ENCODE measurements around the gene EFNA5. TPM values are rescaled to one million over a fixed set of nuclear protein-coding genes. Genes with fewer than 3 reads are reported as not detected.

EFNA5 gene
- total RNA-seq, 2 donors from 2014 or later = 6.0 to 13.5 TPM

- ATAC-seq (ENCODE audit: insufficient number of reproducible peaks, low FRiP score, low read depth) = no peak
- Histone ChIP-seq H3K27ac (peak overlapping the region in 1 of 2 donors; percentile 35), H3K4me3 (no peak overlapping the region), H3K27me3 (replicated peaks; ENCODE audit: insufficient read depth) (no peaks in the 10 kb centered on the region), H3K9me3 (no peaks in the 10 kb centered on the region), H3K4me1 (ENCODE audit: control insufficient read depth in 1 of 2, low read depth in 2 of 2) (peaks cover 13 to 54% of the 10 kb centered on the region in 2 donors), H3K36me3 (no peaks in the 10 kb centered on the region)
- DNase-seq (ENCODE audit: low spot score) = no peak
- TF ChIP-seq, protein P1, sequence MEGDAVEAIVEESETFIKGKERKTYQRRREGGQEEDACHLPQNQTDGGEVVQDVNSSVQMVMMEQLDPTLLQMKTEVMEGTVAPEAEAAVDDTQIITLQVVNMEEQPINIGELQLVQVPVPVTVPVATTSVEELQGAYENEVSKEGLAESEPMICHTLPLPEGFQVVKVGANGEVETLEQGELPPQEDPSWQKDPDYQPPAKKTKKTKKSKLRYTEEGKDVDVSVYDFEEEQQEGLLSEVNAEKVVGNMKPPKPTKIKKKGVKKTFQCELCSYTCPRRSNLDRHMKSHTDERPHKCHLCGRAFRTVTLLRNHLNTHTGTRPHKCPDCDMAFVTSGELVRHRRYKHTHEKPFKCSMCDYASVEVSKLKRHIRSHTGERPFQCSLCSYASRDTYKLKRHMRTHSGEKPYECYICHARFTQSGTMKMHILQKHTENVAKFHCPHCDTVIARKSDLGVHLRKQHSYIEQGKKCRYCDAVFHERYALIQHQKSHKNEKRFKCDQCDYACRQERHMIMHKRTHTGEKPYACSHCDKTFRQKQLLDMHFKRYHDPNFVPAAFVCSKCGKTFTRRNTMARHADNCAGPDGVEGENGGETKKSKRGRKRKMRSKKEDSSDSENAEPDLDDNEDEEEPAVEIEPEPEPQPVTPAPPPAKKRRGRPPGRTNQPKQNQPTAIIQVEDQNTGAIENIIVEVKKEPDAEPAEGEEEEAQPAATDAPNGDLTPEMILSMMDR (IDR thresholded peaks at IDR 0.05) = no peak
Observed at GRCh38 chr5:107544967-107545366, 125.8 kb downstream of the EFNA5 start.

- DNase-seq (ENCODE audit: low spot score) (no peak), ATAC-seq (ENCODE audit: insufficient number of reproducible peaks, low FRiP score, low read depth) (no peak)
- H3K27ac ChIP-seq = peak overlapping the region in 1 of 2 donors; percentile 70
- peaks cover 13 to 54% of the 10 kb centered on the region in 2 donors for H3K4me1 ChIP-seq (ENCODE audit: control insufficient read depth in 1 of 2, low read depth in 2 of 2)
- no peaks in the 10 kb centered on the region for H3K9me3 ChIP-seq
- no peak overlapping the region for H3K4me3 ChIP-seq
- no peaks in the 10 kb centered on the region for H3K27me3 ChIP-seq (replicated peaks; ENCODE audit: insufficient read depth)
- no peaks in the 10 kb centered on the region for H3K36me3 ChIP-seq
- TF ChIP-seq, protein P1 (IDR thresholded peaks at IDR 0.05) = no peak
Observed at GRCh38 chr5:107544476-107544875, 126.3 kb downstream of the EFNA5 start.

DNA sequence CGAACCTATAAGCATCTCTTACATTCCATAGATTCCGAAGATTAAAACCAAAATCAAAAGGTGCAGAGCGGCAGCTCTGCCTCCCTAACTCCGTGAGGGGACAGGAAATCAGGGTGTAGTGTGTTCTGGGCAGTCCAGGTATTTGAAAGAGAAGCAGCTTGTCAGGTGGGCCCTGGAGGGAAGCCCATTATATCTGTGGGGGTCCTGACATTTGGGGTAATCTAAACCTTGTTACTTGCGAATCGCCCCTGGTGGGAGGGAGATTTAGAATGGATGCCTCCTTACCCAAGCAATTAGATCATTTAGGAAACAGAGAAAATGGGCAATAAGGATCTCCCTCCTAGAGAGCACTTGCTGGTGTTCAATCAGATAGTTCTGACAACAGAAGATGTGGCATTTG lies 126.9 kb downstream of the EFNA5 start:
- peak overlapping the region in 1 of 2 donors; percentile 70 for H3K27ac ChIP-seq
- no peaks in the 10 kb centered on the region for H3K9me3 ChIP-seq
- DNase-seq (ENCODE audit: low spot score) (no peak), ATAC-seq (ENCODE audit: insufficient number of reproducible peaks, low FRiP score, low read depth) (no peak)
- no peaks in the 10 kb centered on the region for H3K27me3 ChIP-seq (replicated peaks; ENCODE audit: insufficient read depth)
- H3K4me3 ChIP-seq = no peak overlapping the region
- TF ChIP-seq, protein P1 (IDR thresholded peaks at IDR 0.05) = no peak
- peaks cover 13 to 59% of the 10 kb centered on the region in 2 donors for H3K4me1 ChIP-seq (ENCODE audit: control insufficient read depth in 1 of 2, low read depth in 2 of 2)
- H3K36me3 ChIP-seq = no peaks in the 10 kb centered on the region

- TF ChIP-seq, protein P1 (IDR thresholded peaks at IDR 0.05) = no peak
- Histone ChIP-seq H3K9me3 (no peaks in the 10 kb centered on the region), H3K4me3 (peak overlapping the region; percentile 60), H3K27ac (peak overlapping the region; percentile 70 to 78), H3K27me3 (replicated peaks; ENCODE audit: insufficient read depth) (no peaks in the 10 kb centered on the region), H3K36me3 (no peaks in the 10 kb centered on the region), H3K4me1 (ENCODE audit: control insufficient read depth in 1 of 2, low read depth in 2 of 2) (peaks cover 13 to 63% of the 10 kb centered on the region in 2 donors)
- DNase-seq (ENCODE audit: low spot score) (peak; percentile 50), ATAC-seq (ENCODE audit: insufficient number of reproducible peaks, low FRiP score, low read depth) (peak; percentile 30)
Observed at GRCh38 chr5:107542831-107543231, 127.9 kb downstream of the EFNA5 start.

DNA sequence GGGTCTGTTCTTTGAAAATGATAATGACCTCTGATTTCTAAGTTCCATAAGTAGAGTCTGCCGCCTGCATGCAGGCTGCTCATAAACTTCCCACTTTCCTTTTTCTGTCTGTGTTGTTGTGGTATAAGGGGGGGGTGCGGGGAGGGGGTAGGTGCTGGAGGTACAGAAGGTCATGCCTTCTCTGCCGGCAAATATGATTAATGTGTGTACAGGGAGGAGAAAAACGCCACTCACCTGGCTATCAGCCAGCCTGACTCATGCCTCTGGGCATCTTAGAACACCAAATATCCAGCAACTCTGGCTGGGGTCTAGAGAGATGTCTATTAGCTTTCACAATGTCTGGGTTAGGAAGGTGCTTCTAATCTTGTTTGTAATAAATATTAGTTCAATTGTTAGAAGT lies 128.3 kb downstream of the EFNA5 start:
- Histone ChIP-seq H3K36me3 (no peaks in the 10 kb centered on the region), H3K27ac (peak overlapping the region; percentile 70 to 78), H3K9me3 (no peaks in the 10 kb centered on the region), H3K27me3 (replicated peaks; ENCODE audit: insufficient read depth) (no peaks in the 10 kb centered on the region), H3K4me1 (ENCODE audit: control insufficient read depth in 1 of 2, low read depth in 2 of 2) (peaks cover 13 to 63% of the 10 kb centered on the region in 2 donors), H3K4me3 (peak overlapping the region; percentile 60)
- TF ChIP-seq, protein P1 (IDR thresholded peaks at IDR 0.05) = no peak
- DNase-seq (ENCODE audit: low spot score) = peak; percentile 83
- ATAC-seq (ENCODE audit: insufficient number of reproducible peaks, low FRiP score, low read depth) = peak; percentile 87
